H1 (cell line): ENCODE results near the gene MEGF9. TPM values are rescaled to one million over a fixed set of nuclear protein-coding genes. Genes with fewer than 3 reads are reported as not detected.

ENCODE experiments used
- JUN ChIP-seq: IDR thresholded peaks from 2 replicates; pipeline ENCODE4 v1.6.1; 2011; ENCODE audit warnings: low read depth, mild to moderate bottlenecking, improper control_type of control experiment, low read length
- RFX5 ChIP-seq: IDR thresholded peaks from 2 replicates; pipeline ENCODE4 v1.6.1; 2011; ENCODE audit warnings: low read depth, low read length, improper control_type of control experiment, borderline replicate concordance
- SP4 ChIP-seq: IDR thresholded peaks from 2 replicates; pipeline ENCODE4 v1.6.1; 2012; ENCODE audit warnings: low read length, inconsistent platforms
- TEAD4 ChIP-seq: IDR thresholded peaks from 2 replicates; pipeline ENCODE4 v1.6.1; 2012; ENCODE audit warnings: low read depth, low read length, inconsistent platforms, mixed read lengths
- polyA plus RNA-seq, 7 experiments: library from polyadenylated mRNA; depleted of rRNA in 3 of 7; stranded (reverse) in 5 of 7; unstranded in 2 of 7; fragments of >200 nt in 5 of 7; fragments of 200-250 nt in 2 of 7; gene quantifications; 1 replicate in 5 of 7; 2 replicates in 1 of 7; 4 replicates in 1 of 7; pipeline versions ENCODE4 v1.2.1 to v1.2.3, GENCODE V29; 2011 to 2013; ENCODE audit warnings: missing spikeins in 2 of 7, mixed read lengths in 2 of 7
- total RNA-seq: library from RNA; stranded (reverse); fragmentation: NEBNext Ultra II Directional; extraction: Animal tissue kit (Norgen Biotek cat#: 25700); gene quantifications from 2 replicates; pipeline ENCODE4 v1.2.1, GENCODE V29; 2021

The MEGF9 gene
- total and polyA plus RNA-seq, 2 of the 8 experiments (the other 6 are each of a cell fraction or from before 2014, with no cell fraction given) = 0.45 to 1.8 TPM

DNA sequence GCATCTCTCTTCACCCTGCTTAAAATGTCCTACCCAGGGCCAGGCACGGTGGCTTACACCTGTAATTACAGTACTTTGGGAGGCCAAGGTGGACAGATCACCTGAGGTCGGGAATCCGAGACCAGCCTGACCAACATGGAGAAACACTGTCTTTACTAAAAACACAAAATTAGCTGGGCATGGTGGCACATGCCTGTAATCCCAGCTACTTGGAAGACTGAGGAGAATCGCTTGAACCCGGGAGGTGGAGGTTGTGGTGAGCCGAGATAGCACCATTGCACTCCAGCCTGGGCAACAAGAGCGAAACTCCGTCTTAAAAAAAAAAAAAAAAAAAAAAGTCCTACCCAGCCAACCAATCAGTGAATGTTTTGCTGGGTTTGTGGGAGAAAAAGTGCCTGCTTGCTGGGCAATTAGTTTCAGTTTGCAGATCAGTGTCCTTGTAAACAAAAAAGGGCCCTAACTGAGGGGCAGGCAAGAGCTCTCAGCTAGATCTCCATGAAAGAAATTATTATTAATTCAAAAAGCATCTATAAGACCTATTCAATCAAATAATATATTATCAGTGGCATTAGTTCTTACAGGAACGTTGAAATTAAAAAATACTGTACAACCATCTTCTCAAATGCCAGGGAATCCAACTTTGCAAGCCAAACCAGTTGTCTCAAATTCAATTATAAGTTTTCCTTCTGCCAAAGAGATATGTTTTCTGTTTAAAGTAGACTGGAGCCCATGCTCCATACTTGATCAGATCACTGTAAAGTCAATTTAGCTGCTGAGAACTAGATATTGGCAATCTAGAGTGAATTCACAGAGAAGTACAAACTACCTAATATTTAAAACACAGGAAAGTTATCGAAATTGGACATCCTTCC is 3.9 kb downstream of the MEGF9 start (continued):
- no peak for TF ChIP-seq SP4
- no peak for TF ChIP-seq RFX5
- TF ChIP-seq TEAD4 = no peak
- no peak for TF ChIP-seq JUN
